Left renal cortex interstitium (tissue), 4 donors: ENCODE data around the gene SAMD5. TPM values are rescaled to one million over a fixed set of nuclear protein-coding genes. Genes with fewer than 3 reads are reported as not detected.

Experiments used
- DNase-seq, 4 donors: peaks; one replicate each; pipeline ENCODE4 v3.0.0-alpha.2; 2013; ENCODE audit warnings: low read depth in 4 of 4, low spot score in 2 of 4, missing footprints in 1 of 4
- polyA plus RNA-seq, 4 donors: library from polyadenylated mRNA; unstranded; fragments of 120-200 nt; gene quantifications; one replicate each; pipeline ENCODE4 v1.2.1, GENCODE V29; 2013; ENCODE audit not compliant: insufficient read length in 4 of 4

The SAMD5 gene
- polyA plus RNA-seq, 4 donors, result 12.1 to 18.4 (median 12.9) TPM

- DNase-seq, result no peak
Measured at GRCh38 chr6:147617366-147617765, 108.9 kb downstream of the SAMD5 start.

GRCh38 chr6:147618457-147618856, 110.0 kb downstream of the SAMD5 start:
- DNase-seq, result no peak

GRCh38 chr6:147618927-147619326, 110.4 kb downstream of the SAMD5 start:
- DNase-seq, result no peak
